GF-D8 (cell line): ENCODE results near the gene POU4F1.
"Not testable (repeated sequence)": the region's sequence is repeated elsewhere in the genome, so short reads cannot be mapped to it uniquely, and the experiment has no call there.

Source experiments
- DNase-seq: peaks from one replicate; lab custom pipeline; 2025; lab: John Stamatoyannopoulos, UW

The POU4F1 gene, protein sequence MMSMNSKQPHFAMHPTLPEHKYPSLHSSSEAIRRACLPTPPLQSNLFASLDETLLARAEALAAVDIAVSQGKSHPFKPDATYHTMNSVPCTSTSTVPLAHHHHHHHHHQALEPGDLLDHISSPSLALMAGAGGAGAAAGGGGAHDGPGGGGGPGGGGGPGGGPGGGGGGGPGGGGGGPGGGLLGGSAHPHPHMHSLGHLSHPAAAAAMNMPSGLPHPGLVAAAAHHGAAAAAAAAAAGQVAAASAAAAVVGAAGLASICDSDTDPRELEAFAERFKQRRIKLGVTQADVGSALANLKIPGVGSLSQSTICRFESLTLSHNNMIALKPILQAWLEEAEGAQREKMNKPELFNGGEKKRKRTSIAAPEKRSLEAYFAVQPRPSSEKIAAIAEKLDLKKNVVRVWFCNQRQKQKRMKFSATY

DNA sequence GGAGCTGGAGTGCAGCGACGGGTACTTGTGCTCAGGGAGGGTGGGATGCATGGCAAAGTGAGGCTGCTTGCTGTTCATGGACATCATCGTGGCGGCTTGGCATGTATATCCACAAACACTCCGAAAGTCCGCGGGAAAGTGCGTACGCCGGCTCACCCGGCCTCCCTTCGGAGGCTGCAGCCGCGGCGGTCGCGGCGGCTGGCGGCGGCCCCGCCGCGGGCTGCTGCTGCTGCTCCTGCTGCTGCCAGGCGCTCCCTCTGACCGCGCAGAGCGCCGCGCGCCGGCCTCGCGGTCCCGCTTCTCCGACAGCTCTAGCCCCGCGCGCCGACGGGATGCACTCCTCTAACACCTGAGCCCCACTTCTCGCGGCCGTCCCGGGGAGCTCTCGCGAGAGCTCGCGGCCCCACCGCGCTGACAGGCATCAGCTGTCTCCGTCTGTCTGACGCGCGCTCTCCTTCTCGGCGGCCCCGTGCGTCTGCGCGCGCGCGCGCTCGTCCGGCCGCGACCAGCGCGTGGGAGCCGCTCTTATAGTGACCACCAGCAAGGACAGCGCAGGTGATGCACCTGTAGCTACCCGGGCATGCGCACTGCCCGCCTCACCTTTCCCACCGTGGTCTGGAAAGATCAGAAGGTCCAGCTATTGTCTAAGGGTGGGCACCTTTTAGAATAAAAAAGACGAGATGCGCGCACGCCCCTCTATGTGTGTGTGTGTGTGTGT, at the start of gene POU4F1:
Gene POU4F1 (minus strand): TSS at position 313 of the 718 bp plus-strand sequence. CDS start 226 bp downstream, at position 87.
- no peak for DNase-seq

DNA sequence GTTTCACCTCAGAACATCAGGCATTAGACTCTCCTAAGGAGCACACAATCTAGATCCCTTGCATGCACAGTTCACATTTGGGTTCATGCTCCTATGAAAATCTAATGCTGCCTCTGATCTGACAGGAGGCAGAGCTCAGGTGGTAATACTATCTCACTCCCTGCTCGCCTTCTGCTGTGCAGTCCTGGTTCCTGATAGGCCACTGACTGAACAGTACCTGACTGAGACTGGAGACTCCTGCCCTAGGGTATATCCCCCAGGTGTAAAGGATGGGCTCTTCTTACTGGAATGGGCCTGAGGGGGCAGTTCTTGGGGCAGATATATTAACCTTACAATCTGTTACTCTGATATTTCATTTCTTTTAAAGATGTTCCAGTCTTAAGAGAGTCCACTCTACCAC, 49.3 kb upstream of the POU4F1 start:
- no peak for DNase-seq

DNA sequence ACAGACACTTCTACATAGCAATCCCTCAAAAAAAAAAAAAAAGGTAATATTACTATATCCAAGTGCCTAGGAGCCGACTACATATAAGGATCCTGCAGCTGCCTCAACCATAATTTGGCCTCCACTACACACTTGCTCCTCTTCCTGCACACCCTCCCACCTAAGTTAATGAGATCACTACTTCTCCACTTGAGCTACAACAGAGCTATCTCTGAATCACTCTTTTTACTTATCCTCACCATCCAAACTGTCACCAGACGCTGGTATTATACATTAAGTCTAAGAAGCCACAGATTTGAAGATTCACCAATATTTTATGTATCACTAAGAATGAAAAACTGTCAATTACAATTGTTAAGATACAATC, 47.3 kb upstream of the POU4F1 start:
- no peak for DNase-seq

- DNase-seq = peak; percentile 81
Measured at GRCh38 chr13:78649997-78650716, 46.8 kb upstream of the POU4F1 start.

GRCh38 chr13:78647109-78647678, 43.8 kb upstream of the POU4F1 start:
- not testable (repeated sequence) for DNase-seq

DNA sequence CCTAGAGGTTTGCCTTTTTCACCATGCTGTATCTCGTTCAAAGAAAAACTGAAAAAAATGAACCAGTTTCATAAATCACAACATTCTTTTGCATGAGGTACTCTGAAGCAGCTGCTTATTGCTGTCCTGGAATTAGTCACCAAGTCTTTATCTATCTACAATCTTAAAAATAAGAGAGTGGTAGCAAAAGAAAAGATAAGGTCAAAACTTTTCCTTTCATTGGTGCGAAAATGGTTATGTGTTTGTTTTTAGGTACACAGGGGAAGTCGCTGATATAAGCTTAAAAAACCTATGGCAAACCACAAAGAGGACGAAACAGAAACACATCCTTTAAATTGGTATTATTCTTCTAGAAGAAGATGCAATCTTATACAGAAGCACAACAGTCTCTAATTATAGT, 34.9 kb upstream of the POU4F1 start:
- DNase-seq = no peak

GRCh38 chr13:78636495-78636894, 33.1 kb upstream of the POU4F1 start:
- DNase-seq = no peak

DNA sequence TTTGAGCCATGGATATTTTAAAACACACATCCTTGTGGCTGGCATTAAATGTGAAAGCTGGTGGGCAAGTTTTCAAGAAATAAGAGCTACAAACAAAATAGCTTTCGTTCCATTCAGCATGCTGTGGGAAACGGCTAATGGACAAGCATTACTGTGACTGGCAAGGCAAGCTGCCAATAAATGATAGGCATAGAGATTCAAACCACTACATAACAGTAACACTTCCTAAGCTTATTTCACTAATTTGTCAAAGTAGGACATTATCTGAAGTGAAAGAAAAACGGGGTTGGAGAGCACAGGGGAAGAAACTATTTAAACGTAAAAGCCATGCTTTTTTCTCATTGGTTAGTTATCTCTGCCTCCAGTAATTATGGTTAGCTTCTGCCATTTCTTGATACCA, 29.6 kb upstream of the POU4F1 start:
- no peak for DNase-seq

- DNase-seq = no peak
Measured at GRCh38 chr13:78631077-78631476, 27.7 kb upstream of the POU4F1 start.

- DNase-seq = no peak
Measured at GRCh38 chr13:78630511-78630910, 27.2 kb upstream of the POU4F1 start.

- no peak for DNase-seq
Measured at GRCh38 chr13:78625384-78625783, 22.0 kb upstream of the POU4F1 start.

DNA sequence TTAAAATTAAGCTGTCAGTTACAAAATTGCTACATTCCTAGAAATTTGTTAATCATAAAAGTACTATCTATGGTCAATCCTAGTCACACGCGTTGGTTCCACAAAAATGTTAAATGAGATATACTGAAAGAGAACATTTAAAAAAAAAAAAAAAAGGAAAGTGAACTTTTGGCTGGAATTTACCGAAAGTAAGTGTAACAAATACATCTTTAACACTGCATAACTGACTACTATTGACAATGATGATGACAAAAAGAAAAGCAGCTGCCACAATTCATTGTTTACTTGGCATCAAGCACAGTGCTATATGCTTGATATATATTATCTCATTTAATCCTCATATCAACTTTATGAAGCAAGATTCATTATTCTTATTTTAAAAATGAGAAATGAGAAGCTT, 19.8 kb upstream of the POU4F1 start:
- DNase-seq = no peak

DNA sequence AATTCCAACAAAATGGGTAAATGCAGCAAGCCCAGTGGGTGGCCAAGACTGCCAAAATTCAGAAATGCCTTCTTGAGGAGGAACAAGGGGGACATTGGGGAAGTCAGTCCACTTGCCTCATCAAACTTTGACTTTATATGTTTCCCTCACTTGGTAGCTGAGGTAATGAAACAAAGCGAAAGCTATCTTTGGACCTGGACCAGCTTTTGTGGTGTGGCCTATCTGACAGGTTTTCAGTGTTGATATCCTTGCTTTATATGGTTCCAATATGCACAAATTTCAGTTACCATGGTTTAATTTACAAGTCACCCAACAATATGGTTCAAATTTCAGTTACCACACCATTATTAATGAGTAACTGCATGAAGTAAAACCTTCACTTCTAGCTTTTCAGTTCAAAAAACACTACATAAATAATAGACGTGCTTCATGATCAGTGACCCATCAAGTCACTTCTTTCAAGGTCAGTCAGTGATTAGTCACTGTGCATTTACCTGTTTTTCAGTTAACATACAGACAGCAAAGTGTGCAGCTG, 17.7 kb upstream of the POU4F1 start:
- no peak for DNase-seq

GRCh38 chr13:78618411-78618810, 15.1 kb upstream of the POU4F1 start:
- DNase-seq = no peak

- no peak for DNase-seq
Measured at GRCh38 chr13:78611040-78611439, 7.7 kb upstream of the POU4F1 start.

DNA sequence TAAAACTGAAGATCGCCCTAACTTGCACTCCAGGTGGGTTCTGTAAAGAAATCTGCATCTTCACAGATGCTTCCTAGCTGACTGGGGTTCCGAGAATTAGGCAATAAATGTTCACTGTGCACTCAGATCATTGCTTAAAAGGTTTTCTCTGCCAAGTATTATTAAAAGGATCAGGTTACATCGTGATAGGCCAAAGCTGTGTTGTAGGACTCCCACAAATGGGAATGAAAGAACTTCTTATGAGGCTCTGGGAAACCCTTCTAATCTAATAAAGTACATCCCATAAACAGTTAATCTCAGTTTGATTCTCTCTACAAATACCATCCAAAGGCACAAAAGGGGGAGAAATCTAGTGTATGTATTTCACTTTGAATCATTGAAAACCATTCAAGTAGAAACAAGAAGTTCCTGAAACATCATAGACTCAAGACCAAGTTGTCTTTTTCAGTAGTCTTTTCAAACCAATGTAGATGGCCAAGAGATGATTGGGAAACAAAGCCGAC, 7.1 kb upstream of the POU4F1 start:
- no peak for DNase-seq

DNA sequence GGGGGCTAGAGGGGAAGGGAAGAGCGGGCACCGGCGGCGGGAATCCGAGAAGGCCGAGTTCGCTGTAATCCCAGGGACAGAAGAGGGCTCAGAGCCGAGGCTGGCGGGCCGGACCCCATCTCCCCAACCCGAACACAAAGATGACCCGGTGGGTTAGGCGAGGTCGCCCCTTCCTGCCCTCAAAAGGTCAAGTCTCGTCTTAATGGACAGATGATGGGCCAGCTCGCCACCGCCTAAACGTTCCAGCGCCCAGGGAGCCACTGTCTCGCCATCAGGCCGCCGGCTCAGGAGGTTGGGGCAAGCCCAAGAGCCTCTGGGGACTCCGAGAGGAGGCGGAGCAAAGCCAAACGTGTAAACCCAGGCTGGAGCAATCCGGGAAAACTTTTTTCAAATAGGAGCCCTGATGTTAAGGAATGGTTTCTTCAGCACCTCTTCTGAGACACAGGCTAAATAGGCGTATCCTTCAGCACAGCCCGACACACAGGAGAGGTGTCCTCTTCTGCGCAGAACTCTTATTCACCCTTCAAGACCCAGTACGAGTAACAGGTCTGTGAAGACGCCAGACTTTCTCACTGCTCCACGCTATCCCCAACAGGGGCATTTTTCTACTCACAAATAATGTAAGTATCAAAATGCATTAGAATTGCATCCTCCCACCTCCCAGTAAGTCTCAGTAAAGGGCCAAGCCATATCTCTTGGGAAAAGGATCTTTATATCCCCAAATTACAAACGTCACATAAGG, 6.3 kb upstream of the POU4F1 start:
- no peak for DNase-seq

GRCh38 chr13:78608688-78609463, 5.5 kb upstream of the POU4F1 start:
- no peak for DNase-seq

GRCh38 chr13:78608252-78608687, 4.9 kb upstream of the POU4F1 start:
- no peak for DNase-seq
